Liver (tissue), 9 donors: ENCODE measurements around the gene COL19A1. TPM values are rescaled to one million over a fixed set of nuclear protein-coding genes. Genes with fewer than 3 reads are reported as not detected.

Experiments
- DNase-seq: peaks from one replicate; pipeline ENCODE4 v3.0.0-alpha.2; 2017; ENCODE audit warnings: low spot score
- H3K27ac ChIP-seq, 2 donors: one replicate each; pipeline ENCODE4 v1.7.0; 2013; ENCODE audit warnings: inconsistent platforms in 2 of 2, low read length in 2 of 2, control low read depth in 1 of 2, low read depth in 1 of 2, mild to moderate bottlenecking in 1 of 2
- H3K27me3 ChIP-seq, 4 donors: one replicate each; pipeline versions ENCODE4 v1.6.1 to v1.7.0; 2013; ENCODE audit warnings: low read length in 3 of 4, inconsistent platforms in 1 of 4, mild to moderate bottlenecking in 1 of 4, moderate library complexity in 1 of 4; ENCODE audit not compliant: control insufficient read depth in 4 of 4, insufficient read depth in 4 of 4
- H3K36me3 ChIP-seq, 4 donors: one replicate each; pipeline versions ENCODE4 v1.6.1 to v1.7.0; 2013; ENCODE audit warnings: low read length in 3 of 4, mild to moderate bottlenecking in 3 of 4, low read depth in 1 of 4, moderate library complexity in 1 of 4; ENCODE audit not compliant: control insufficient read depth in 4 of 4, insufficient read depth in 3 of 4
- H3K4me1 ChIP-seq, 4 donors: one replicate each; pipeline versions ENCODE4 v1.6.1 to v1.7.0; 2013; ENCODE audit warnings: low read length in 3 of 4, mild to moderate bottlenecking in 3 of 4, moderate library complexity in 1 of 4; ENCODE audit not compliant: control insufficient read depth in 4 of 4, insufficient read depth in 4 of 4
- H3K4me3 ChIP-seq, 3 donors: one replicate each; pipeline versions ENCODE4 v1.6.1 to v1.7.0; 2013; ENCODE audit warnings: low read length in 3 of 3, control low read depth in 1 of 3, low read depth in 1 of 3, mild to moderate bottlenecking in 1 of 3
- H3K9ac ChIP-seq, 2 donors: one replicate each; pipeline ENCODE4 v1.7.0; 2013; ENCODE audit warnings: low read length in 2 of 2, mild to moderate bottlenecking in 2 of 2, moderate library complexity in 2 of 2, control low read depth in 1 of 2, low read depth in 1 of 2
- H3K9me3 ChIP-seq, 4 donors: one replicate each; pipeline versions ENCODE4 v1.6.1 to v1.7.0; 2013; ENCODE audit warnings: low read length in 3 of 4; ENCODE audit not compliant: control insufficient read depth in 4 of 4
- EGR1 ChIP-seq, 2 donors: IDR thresholded peaks; 2 replicates each; pipeline ENCODE4 v1.6.1; 2016 to 2018; ENCODE audit warnings: antibody characterized with exemption in 2 of 2, low read depth in 2 of 2
- FOXA1 ChIP-seq: IDR thresholded peaks from 2 replicates; pipeline ENCODE4 v1.6.1; 2016; ENCODE audit warnings: antibody characterized with exemption
- FOXA2 ChIP-seq: IDR thresholded peaks from 2 replicates; pipeline ENCODE4 v1.6.1; 2016; ENCODE audit warnings: antibody characterized with exemption
- GABPA ChIP-seq, 2 donors: IDR thresholded peaks in 1 of 2; conservative IDR thresholded peaks in 1 of 2; 2 replicates each; pipeline ENCODE4 v1.6.1; 2016; ENCODE audit warnings: antibody characterized with exemption in 2 of 2, mild to moderate bottlenecking in 1 of 2, moderate library complexity in 1 of 2
- HNF4A ChIP-seq, 2 donors: conservative IDR thresholded peaks; 2 replicates each; pipeline ENCODE4 v1.6.1; 2016; ENCODE audit warnings: antibody characterized with exemption in 2 of 2, mild to moderate bottlenecking in 2 of 2
- HNF4G ChIP-seq: IDR thresholded peaks from 2 replicates; pipeline ENCODE4 v1.6.1; 2016; ENCODE audit warnings: antibody characterized with exemption
- JUND ChIP-seq, 2 donors: IDR thresholded peaks; 2 replicates each; pipeline ENCODE4 v1.6.1; 2016; ENCODE audit warnings: antibody characterized with exemption in 2 of 2
- NR2F2 ChIP-seq: IDR thresholded peaks from 2 replicates; pipeline ENCODE4 v1.6.1; 2016; ENCODE audit warnings: antibody characterized with exemption
- RAD21 ChIP-seq, 2 donors: IDR thresholded peaks; 2 replicates each; pipeline ENCODE4 v1.6.1; 2016; ENCODE audit warnings: antibody characterized with exemption in 2 of 2, mild to moderate bottlenecking in 2 of 2
- SP1 ChIP-seq: IDR thresholded peaks from 2 replicates; pipeline ENCODE4 v1.6.1; 2018; ENCODE audit warnings: antibody characterized with exemption, mild to moderate bottlenecking
- TAF1 ChIP-seq: conservative IDR thresholded peaks from 2 replicates; pipeline ENCODE4 v1.6.1; 2016; ENCODE audit warnings: antibody characterized with exemption, mild to moderate bottlenecking
- YY1 ChIP-seq: IDR thresholded peaks from 2 replicates; pipeline ENCODE4 v1.6.1; 2016; ENCODE audit warnings: antibody characterized with exemption, mild to moderate bottlenecking
- WGBS: extraction: QIAGEN DNeasy Blood & Tissue Kit; methylation state at CpG from one replicate; pipeline ENCODE4 v1.1.7; 2013; 5-methylcytosine and 5-hydroxymethylcytosine counted together
- polyA plus RNA-seq, 2 donors: library from polyadenylated mRNA; stranded (reverse) in 1 of 2; unstranded in 1 of 2; fragments of 200-250 nt in 1 of 2; fragments of >200 nt in 1 of 2; fragmentation: Nextera tagmentation in 1 of 2; extraction: Ambion mirVana in 1 of 2; gene quantifications; one replicate each; pipeline versions ENCODE4 v1.2.1 to v1.2.3, GENCODE V29; 2013 to 2015
- total RNA-seq, 2 donors: library from RNA; depleted of rRNA; stranded (reverse); fragments of >200 nt; gene quantifications; one replicate each; pipeline ENCODE4 v1.2.3, GENCODE V29; 2014
- TF ChIP-seq, protein P1 (sequence below): IDR thresholded peaks from 2 replicates; pipeline ENCODE4 v1.6.1; 2016; ENCODE audit warnings: antibody characterized with exemption
- TF ChIP-seq, protein P2 (sequence below): IDR thresholded peaks from 2 replicates; pipeline ENCODE4 v1.6.1; 2016; ENCODE audit warnings: antibody characterized with exemption, mild to moderate bottlenecking
- TF ChIP-seq, protein P3 (sequence below): fragments of 150-350 bp; IDR thresholded peaks from 2 replicates; pipeline ENCODE4 v1.5.1; 2017; ENCODE audit warnings: improper control_type of control experiment, low read depth, low read length; ENCODE audit not compliant: missing input control
- TF ChIP-seq, protein P4 (sequence below): IDR thresholded peaks from 2 replicates; pipeline ENCODE4 v1.6.1; 2016; ENCODE audit warnings: antibody characterized with exemption
- TF ChIP-seq, protein P5 (sequence below): IDR thresholded peaks from 2 replicates; pipeline ENCODE4 v1.6.1; 2016; ENCODE audit warnings: antibody characterized with exemption
- donor health status: healthy.
- donor health status: healthy.
- donor health status: healthy.
- donor health status: healthy.
- donor health status: healthy.

The COL19A1 gene
- total and polyA plus RNA-seq, 4 donors, result 0.25 to 0.51 TPM; not detected in 2

DNA sequence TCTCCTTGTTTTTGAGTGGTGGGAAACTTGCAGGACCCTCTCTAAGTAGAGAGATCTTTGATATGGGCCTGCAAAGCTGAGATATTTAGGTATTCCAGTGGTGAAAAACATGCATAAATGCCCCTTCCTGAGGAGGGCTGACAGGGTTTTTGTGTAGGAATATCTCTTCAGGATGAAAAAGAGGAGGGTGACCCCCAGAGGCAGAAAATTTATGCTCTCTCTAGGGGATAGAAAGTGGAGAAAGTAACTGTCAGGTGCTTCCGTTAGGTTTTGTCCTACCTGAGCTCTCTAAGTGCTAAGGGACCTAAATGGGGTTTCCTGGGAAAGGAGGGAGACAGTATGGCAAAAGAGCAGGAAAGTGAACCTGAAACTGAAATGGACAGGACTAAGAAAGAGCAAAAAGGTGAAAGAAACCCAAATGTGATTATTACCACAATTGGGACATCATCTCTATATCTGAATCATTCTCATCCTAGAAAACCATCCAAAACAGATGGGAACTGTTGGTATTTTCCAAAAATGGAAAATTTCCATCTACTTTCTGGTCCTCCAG, 2.0 kb downstream of the COL19A1 start:
- 75% methylated on average over 1 of the region's 1 CpG for WGBS
- H3K36me3 ChIP-seq, result no peaks in the 10 kb centered on the region
- H3K9me3 ChIP-seq, result no peaks in the 10 kb centered on the region
- H3K27me3 ChIP-seq, result no peaks in the 10 kb centered on the region
- peak overlapping the region in 1 of 2 donors; percentile 10 for H3K9ac ChIP-seq
- no peak overlapping the region for H3K27ac ChIP-seq
- DNase-seq, result no peak
- peaks cover 2 to 17% (median 8%) of the 10 kb centered on the region in 4 donors for H3K4me1 ChIP-seq
- TF ChIP-seq HNF4G, result no peak
- TF ChIP-seq, protein P1, sequence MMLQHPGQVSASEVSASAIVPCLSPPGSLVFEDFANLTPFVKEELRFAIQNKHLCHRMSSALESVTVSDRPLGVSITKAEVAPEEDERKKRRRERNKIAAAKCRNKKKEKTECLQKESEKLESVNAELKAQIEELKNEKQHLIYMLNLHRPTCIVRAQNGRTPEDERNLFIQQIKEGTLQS, result no peak
- TF ChIP-seq, protein P2, sequence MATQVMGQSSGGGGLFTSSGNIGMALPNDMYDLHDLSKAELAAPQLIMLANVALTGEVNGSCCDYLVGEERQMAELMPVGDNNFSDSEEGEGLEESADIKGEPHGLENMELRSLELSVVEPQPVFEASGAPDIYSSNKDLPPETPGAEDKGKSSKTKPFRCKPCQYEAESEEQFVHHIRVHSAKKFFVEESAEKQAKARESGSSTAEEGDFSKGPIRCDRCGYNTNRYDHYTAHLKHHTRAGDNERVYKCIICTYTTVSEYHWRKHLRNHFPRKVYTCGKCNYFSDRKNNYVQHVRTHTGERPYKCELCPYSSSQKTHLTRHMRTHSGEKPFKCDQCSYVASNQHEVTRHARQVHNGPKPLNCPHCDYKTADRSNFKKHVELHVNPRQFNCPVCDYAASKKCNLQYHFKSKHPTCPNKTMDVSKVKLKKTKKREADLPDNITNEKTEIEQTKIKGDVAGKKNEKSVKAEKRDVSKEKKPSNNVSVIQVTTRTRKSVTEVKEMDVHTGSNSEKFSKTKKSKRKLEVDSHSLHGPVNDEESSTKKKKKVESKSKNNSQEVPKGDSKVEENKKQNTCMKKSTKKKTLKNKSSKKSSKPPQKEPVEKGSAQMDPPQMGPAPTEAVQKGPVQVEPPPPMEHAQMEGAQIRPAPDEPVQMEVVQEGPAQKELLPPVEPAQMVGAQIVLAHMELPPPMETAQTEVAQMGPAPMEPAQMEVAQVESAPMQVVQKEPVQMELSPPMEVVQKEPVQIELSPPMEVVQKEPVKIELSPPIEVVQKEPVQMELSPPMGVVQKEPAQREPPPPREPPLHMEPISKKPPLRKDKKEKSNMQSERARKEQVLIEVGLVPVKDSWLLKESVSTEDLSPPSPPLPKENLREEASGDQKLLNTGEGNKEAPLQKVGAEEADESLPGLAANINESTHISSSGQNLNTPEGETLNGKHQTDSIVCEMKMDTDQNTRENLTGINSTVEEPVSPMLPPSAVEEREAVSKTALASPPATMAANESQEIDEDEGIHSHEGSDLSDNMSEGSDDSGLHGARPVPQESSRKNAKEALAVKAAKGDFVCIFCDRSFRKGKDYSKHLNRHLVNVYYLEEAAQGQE, result no peak
- peak; percentile 39 to 68 for TF ChIP-seq RAD21 (IDR thresholded peaks at IDR 0.05)
- no peak for TF ChIP-seq SP1
- no peak for TF ChIP-seq EGR1 (IDR thresholded peaks at IDR 0.05; ENCODE audit: low read depth in 2 of 2)
- TF ChIP-seq, protein P3, sequence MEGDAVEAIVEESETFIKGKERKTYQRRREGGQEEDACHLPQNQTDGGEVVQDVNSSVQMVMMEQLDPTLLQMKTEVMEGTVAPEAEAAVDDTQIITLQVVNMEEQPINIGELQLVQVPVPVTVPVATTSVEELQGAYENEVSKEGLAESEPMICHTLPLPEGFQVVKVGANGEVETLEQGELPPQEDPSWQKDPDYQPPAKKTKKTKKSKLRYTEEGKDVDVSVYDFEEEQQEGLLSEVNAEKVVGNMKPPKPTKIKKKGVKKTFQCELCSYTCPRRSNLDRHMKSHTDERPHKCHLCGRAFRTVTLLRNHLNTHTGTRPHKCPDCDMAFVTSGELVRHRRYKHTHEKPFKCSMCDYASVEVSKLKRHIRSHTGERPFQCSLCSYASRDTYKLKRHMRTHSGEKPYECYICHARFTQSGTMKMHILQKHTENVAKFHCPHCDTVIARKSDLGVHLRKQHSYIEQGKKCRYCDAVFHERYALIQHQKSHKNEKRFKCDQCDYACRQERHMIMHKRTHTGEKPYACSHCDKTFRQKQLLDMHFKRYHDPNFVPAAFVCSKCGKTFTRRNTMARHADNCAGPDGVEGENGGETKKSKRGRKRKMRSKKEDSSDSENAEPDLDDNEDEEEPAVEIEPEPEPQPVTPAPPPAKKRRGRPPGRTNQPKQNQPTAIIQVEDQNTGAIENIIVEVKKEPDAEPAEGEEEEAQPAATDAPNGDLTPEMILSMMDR, result peak; percentile 30
- TF ChIP-seq FOXA1, result no peak
- TF ChIP-seq HNF4A (conservative IDR thresholded peaks at IDR 0.05), result no peak
- no peak overlapping the region for H3K4me3 ChIP-seq

DNA sequence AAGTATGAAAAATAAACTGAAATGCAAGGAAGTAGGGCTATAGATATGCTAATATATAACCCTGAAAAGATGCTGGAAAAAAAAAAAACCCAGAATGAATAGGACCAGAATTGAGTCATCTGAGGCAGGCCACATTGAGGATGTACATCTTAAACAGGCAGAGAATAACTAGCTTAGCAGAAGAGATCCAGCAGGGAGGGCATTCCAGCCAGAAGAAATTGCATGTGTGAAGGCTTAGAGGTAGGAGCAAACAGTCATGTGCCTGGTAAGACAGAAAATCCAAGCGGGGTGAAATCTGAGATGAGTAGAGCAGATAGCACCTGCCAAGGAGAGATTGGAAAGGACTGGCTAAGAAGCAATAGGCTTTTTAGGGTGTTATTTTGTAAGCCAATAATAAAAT, 2.6 kb downstream of the COL19A1 start:
- H3K27ac ChIP-seq, result no peak overlapping the region
- no peak for TF ChIP-seq NR2F2
- TF ChIP-seq SP1, result no peak
- TF ChIP-seq, protein P2, result no peak
- TF ChIP-seq, protein P1, result no peak
- TF ChIP-seq RAD21 (IDR thresholded peaks at IDR 0.05), result no peak
- TF ChIP-seq FOXA1, result no peak
- TF ChIP-seq GABPA (IDR thresholded peaks at IDR 0.05 in 1 of 2, conservative IDR thresholded peaks at IDR 0.05 in 1 of 2), result no peak
- TF ChIP-seq JUND (IDR thresholded peaks at IDR 0.05), result no peak
- TF ChIP-seq, protein P3, result no peak
- TF ChIP-seq YY1, result no peak
- TF ChIP-seq, protein P4, sequence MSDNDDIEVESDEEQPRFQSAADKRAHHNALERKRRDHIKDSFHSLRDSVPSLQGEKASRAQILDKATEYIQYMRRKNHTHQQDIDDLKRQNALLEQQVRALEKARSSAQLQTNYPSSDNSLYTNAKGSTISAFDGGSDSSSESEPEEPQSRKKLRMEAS, result no peak
- no peak for TF ChIP-seq HNF4A (conservative IDR thresholded peaks at IDR 0.05)
- no peak for TF ChIP-seq EGR1 (IDR thresholded peaks at IDR 0.05; ENCODE audit: low read depth in 2 of 2)
- TF ChIP-seq, protein P5, sequence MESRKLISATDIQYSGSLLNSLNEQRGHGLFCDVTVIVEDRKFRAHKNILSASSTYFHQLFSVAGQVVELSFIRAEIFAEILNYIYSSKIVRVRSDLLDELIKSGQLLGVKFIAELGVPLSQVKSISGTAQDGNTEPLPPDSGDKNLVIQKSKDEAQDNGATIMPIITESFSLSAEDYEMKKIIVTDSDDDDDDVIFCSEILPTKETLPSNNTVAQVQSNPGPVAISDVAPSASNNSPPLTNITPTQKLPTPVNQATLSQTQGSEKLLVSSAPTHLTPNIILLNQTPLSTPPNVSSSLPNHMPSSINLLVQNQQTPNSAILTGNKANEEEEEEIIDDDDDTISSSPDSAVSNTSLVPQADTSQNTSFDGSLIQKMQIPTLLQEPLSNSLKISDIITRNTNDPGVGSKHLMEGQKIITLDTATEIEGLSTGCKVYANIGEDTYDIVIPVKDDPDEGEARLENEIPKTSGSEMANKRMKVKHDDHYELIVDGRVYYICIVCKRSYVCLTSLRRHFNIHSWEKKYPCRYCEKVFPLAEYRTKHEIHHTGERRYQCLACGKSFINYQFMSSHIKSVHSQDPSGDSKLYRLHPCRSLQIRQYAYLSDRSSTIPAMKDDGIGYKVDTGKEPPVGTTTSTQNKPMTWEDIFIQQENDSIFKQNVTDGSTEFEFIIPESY, result no peak
- no peak for TF ChIP-seq FOXA2
- no peak for TF ChIP-seq TAF1

More for the DNA sequence above, 2.6 kb downstream of the COL19A1 start:
- no peak overlapping the region for H3K4me3 ChIP-seq
- H3K9ac ChIP-seq, result no peak overlapping the region
- 91% methylated on average over 1 of the region's 1 CpG for WGBS
- no peaks in the 10 kb centered on the region for H3K27me3 ChIP-seq
- no peaks in the 10 kb centered on the region for H3K9me3 ChIP-seq
- no peaks in the 10 kb centered on the region for H3K36me3 ChIP-seq
- no peak for DNase-seq
- H3K4me1 ChIP-seq, result peaks cover 2 to 17% (median 8%) of the 10 kb centered on the region in 4 donors
